Trophoblast cell (in vitro differentiated cells and primary cell): Measurements from ENCODE around the gene DAAM2.

Source experiments
- DNase-seq, 2 donors: peaks; one replicate each; pipeline ENCODE4 v3.0.0-alpha.2; 2016
- H2AFZ ChIP-seq: 2 replicates; pipeline ENCODE4 v1.6.1; 2013; ENCODE audit warnings: low read length, moderate library complexity, mild to moderate bottlenecking; ENCODE audit not compliant: insufficient read depth, poor library complexity
- H2AK5ac ChIP-seq: 2 replicates; pipeline ENCODE4 v1.6.1; 2013; ENCODE audit warnings: mild to moderate bottlenecking, low read length
- H2BK120ac ChIP-seq: 2 replicates; pipeline ENCODE4 v1.6.1; 2013; ENCODE audit warnings: low read length, mild to moderate bottlenecking, moderate library complexity; ENCODE audit not compliant: insufficient read depth, poor library complexity
- H2BK12ac ChIP-seq: 2 replicates; pipeline ENCODE4 v1.6.1; 2013; ENCODE audit warnings: mild to moderate bottlenecking, low read length, moderate library complexity
- H2BK5ac ChIP-seq: 2 replicates; pipeline ENCODE4 v1.6.1; 2013; ENCODE audit warnings: low read length, low read depth, moderate library complexity, mild to moderate bottlenecking; ENCODE audit not compliant: poor library complexity
- H3K14ac ChIP-seq: 2 replicates; pipeline ENCODE4 v1.6.1; 2013; ENCODE audit warnings: mild to moderate bottlenecking, low read length
- H3K18ac ChIP-seq: 2 replicates; pipeline ENCODE4 v1.6.1; 2013; ENCODE audit warnings: mild to moderate bottlenecking, low read length
- H3K23ac ChIP-seq: 2 replicates; pipeline ENCODE4 v1.6.1; 2013; ENCODE audit warnings: low read length
- H3K27ac ChIP-seq: 2 replicates; pipeline ENCODE4 v1.5.1; 2013; ENCODE audit warnings: low read depth, mild to moderate bottlenecking, inconsistent platforms, low read length, moderate library complexity
- H3K27me3 ChIP-seq: 2 replicates; pipeline ENCODE4 v1.6.1; 2013; ENCODE audit warnings: inconsistent platforms, mild to moderate bottlenecking, low read length, moderate library complexity; ENCODE audit not compliant: insufficient read depth
- H3K36me3 ChIP-seq, 2 experiments: 1 replicate in 1 of 2; 2 replicates in 1 of 2; pipeline ENCODE4 v1.6.1; 2013; ENCODE audit warnings: low read length in 2 of 2, mild to moderate bottlenecking in 2 of 2, moderate library complexity in 1 of 2; ENCODE audit not compliant: insufficient read depth in 2 of 2, control insufficient read depth in 1 of 2
- H3K4ac ChIP-seq: 2 replicates; pipeline ENCODE4 v1.6.1; 2013; ENCODE audit warnings: low read depth, mild to moderate bottlenecking, low read length, moderate library complexity
- H3K4me1 ChIP-seq, 2 experiments: 1 replicate in 1 of 2; 2 replicates in 1 of 2; pipeline ENCODE4 v1.6.1; 2013; ENCODE audit warnings: low read length in 2 of 2, mild to moderate bottlenecking in 2 of 2, moderate library complexity in 1 of 2; ENCODE audit not compliant: insufficient read depth in 2 of 2, control insufficient read depth in 1 of 2
- H3K4me2 ChIP-seq: 2 replicates; pipeline ENCODE4 v1.6.1; 2013; ENCODE audit warnings: inconsistent platforms, mild to moderate bottlenecking, low read length, moderate library complexity
- H3K4me3 ChIP-seq: 2 replicates; pipeline ENCODE4 v1.5.1; 2013; ENCODE audit warnings: mild to moderate bottlenecking, low read depth, low read length, inconsistent platforms
- H3K79me1 ChIP-seq: one replicate; pipeline ENCODE4 v1.6.1; 2013; ENCODE audit warnings: low read length
- H3K79me2 ChIP-seq: 2 replicates; pipeline ENCODE4 v1.6.1; 2013; ENCODE audit warnings: low read length, mild to moderate bottlenecking; ENCODE audit not compliant: control insufficient read depth, insufficient read depth, poor library complexity
- H3K9ac ChIP-seq: 2 replicates; pipeline ENCODE4 v1.6.1; 2013; ENCODE audit warnings: mild to moderate bottlenecking, low read length
- H3K9me3 ChIP-seq: 2 replicates; pipeline ENCODE4 v1.6.1; 2013; ENCODE audit warnings: low read depth, mild to moderate bottlenecking, control low read depth, inconsistent platforms, low read length; ENCODE audit not compliant: insufficient read depth
- H4K12ac ChIP-seq: 2 replicates; pipeline ENCODE4 v1.6.1; 2013; ENCODE audit warnings: low read depth, mild to moderate bottlenecking, low read length, moderate library complexity
- H4K8ac ChIP-seq: 2 replicates; pipeline ENCODE4 v1.6.1; 2013; ENCODE audit warnings: low read depth, mild to moderate bottlenecking, low read length, moderate library complexity
- H4K91ac ChIP-seq: one replicate; pipeline ENCODE4 v1.6.1; 2013; ENCODE audit warnings: low read depth, mild to moderate bottlenecking, low read length, moderate library complexity
- WGBS: extraction: QIAGEN DNeasy Blood & Tissue Kit; methylation state at CpG from one replicate; pipeline ENCODE4 v1.1.7; 2013; ENCODE audit warnings: missing lambda C conversion rate; ENCODE audit not compliant: insufficient read length, insufficient coverage; ENCODE audit errors: extremely low coverage; 5-methylcytosine and 5-hydroxymethylcytosine counted together

DAAM2 gene

GRCh38 chr6:39808346-39808745 lies 16.2 kb downstream of the DAAM2 start:
- Histone ChIP-seq H3K9ac (no peak overlapping the region), H2BK12ac (no peak overlapping the region), H3K79me1 (peaks cover 2% of the 10 kb centered on the region), H2AFZ (no peak overlapping the region), H3K23ac (no peak overlapping the region), H2BK120ac (no peak overlapping the region), H2AK5ac (no peak overlapping the region), H3K4ac (no peak overlapping the region), H3K4me2 (no peak overlapping the region), H2BK5ac (no peak overlapping the region), H3K18ac (no peak overlapping the region), H3K9me3 (no peaks in the 10 kb centered on the region), H3K36me3 (no peaks in the 10 kb centered on the region), H3K27me3 (no peaks in the 10 kb centered on the region), H4K91ac (no peak overlapping the region), H3K14ac (no peak overlapping the region), H4K8ac (no peak overlapping the region), H4K12ac (no peak overlapping the region), H3K4me3 (no peak overlapping the region), H3K4me1 (peaks cover 10 to 13% of the 10 kb centered on the region in 2 experiments), H3K27ac (no peak overlapping the region), H3K79me2 (no peaks in the 10 kb centered on the region)
- WGBS, result no CpG with 5 or more reads among the region's 3 CpGs
- no peak for DNase-seq

- no peak for DNase-seq
- no peak overlapping the region for H3K14ac ChIP-seq
- H2BK5ac ChIP-seq, result no peak overlapping the region
- no peaks in the 10 kb centered on the region for H3K36me3 ChIP-seq
- H3K79me2 ChIP-seq, result no peaks in the 10 kb centered on the region
- no CpG with 5 or more reads among the region's 5 CpGs for WGBS
- H3K9ac ChIP-seq, result no peak overlapping the region
- H4K91ac ChIP-seq, result no peak overlapping the region
- H4K12ac ChIP-seq, result no peak overlapping the region
- no peak overlapping the region for H2AFZ ChIP-seq
- H3K23ac ChIP-seq, result no peak overlapping the region
- H2BK120ac ChIP-seq, result no peak overlapping the region
- no peak overlapping the region for H3K4ac ChIP-seq
- no peaks in the 10 kb centered on the region for H3K9me3 ChIP-seq
- no peak overlapping the region for H3K18ac ChIP-seq
- no peaks in the 10 kb centered on the region for H3K79me1 ChIP-seq
- H3K4me1 ChIP-seq, result peaks cover 4 to 7% of the 10 kb centered on the region in 2 experiments
- no peaks in the 10 kb centered on the region for H3K27me3 ChIP-seq
- H4K8ac ChIP-seq, result no peak overlapping the region
- H2BK12ac ChIP-seq, result no peak overlapping the region
- no peak overlapping the region for H2AK5ac ChIP-seq
- no peak overlapping the region for H3K4me3 ChIP-seq
- no peak overlapping the region for H3K27ac ChIP-seq
- no peak overlapping the region for H3K4me2 ChIP-seq
These were observed 16.8 kb downstream of the DAAM2 start for GRCh38 chr6:39808964-39809363.

- Histone ChIP-seq H3K36me3 (no peaks in the 10 kb centered on the region), H3K27me3 (no peaks in the 10 kb centered on the region), H4K91ac (no peak overlapping the region), H2BK12ac (no peak overlapping the region), H2BK5ac (no peak overlapping the region), H3K79me2 (no peaks in the 10 kb centered on the region), H3K27ac (no peak overlapping the region), H3K79me1 (no peaks in the 10 kb centered on the region), H4K8ac (no peak overlapping the region), H3K9me3 (no peaks in the 10 kb centered on the region), H2AK5ac (no peak overlapping the region), H3K4me3 (no peak overlapping the region), H2AFZ (no peak overlapping the region), H3K23ac (no peak overlapping the region), H2BK120ac (no peak overlapping the region), H3K18ac (no peak overlapping the region), H3K4me1 (no peaks in the 10 kb centered on the region), H3K4me2 (no peak overlapping the region), H3K9ac (no peak overlapping the region), H4K12ac (no peak overlapping the region), H3K4ac (no peak overlapping the region), H3K14ac (no peak overlapping the region)
- WGBS, result no CpG with 5 or more reads among the region's 3 CpGs
- no peak for DNase-seq
These were observed 19.7 kb downstream of the DAAM2 start for GRCh38 chr6:39811835-39812345.

- Histone ChIP-seq H3K79me1 (no peaks in the 10 kb centered on the region), H2AFZ (no peak overlapping the region)
- no CpG with 5 or more reads among the region's 2 CpGs for WGBS
These were observed 20.3 kb downstream of the DAAM2 start for GRCh38 chr6:39812496-39812852.

More at GRCh38 chr6:39812496-39812852, 20.3 kb downstream of the DAAM2 start:
- Histone ChIP-seq H3K79me2 (no peaks in the 10 kb centered on the region), H3K36me3 (no peaks in the 10 kb centered on the region), H2BK120ac (no peak overlapping the region), H3K9ac (no peak overlapping the region), H3K18ac (no peak overlapping the region), H4K8ac (no peak overlapping the region), H4K91ac (no peak overlapping the region), H3K27ac (no peak overlapping the region), H3K23ac (no peak overlapping the region), H3K4ac (no peak overlapping the region), H2BK5ac (no peak overlapping the region), H3K27me3 (no peaks in the 10 kb centered on the region), H3K4me3 (no peak overlapping the region), H3K4me1 (no peaks in the 10 kb centered on the region), H4K12ac (no peak overlapping the region), H2BK12ac (no peak overlapping the region), H2AK5ac (no peak overlapping the region), H3K14ac (no peak overlapping the region), H3K4me2 (no peak overlapping the region), H3K9me3 (no peaks in the 10 kb centered on the region)
- no peak for DNase-seq
